Skeletal muscle satellite cell (primary cell): Measurements from ENCODE around the gene GGN.
A peak's percentile ranks its signal among the peaks of the same experiment; 100 is the strongest.
"Not testable (repeated sequence)": the region's sequence is repeated elsewhere in the genome, so short reads cannot be mapped to it uniquely, and the experiment has no call there.

Experiments
- H3K27me3 ChIP-seq: 2 replicates; pipeline ENCODE4 v1.7.0; 2013; ENCODE audit warnings: low read length; ENCODE audit not compliant: control insufficient read depth, insufficient read depth
- H3K36me3 ChIP-seq: 2 replicates; pipeline ENCODE4 v1.7.0; 2013; ENCODE audit warnings: mild to moderate bottlenecking, control low read depth, low read length; ENCODE audit not compliant: insufficient read depth
- H3K4me1 ChIP-seq: 2 replicates; pipeline ENCODE4 v1.7.0; 2013; ENCODE audit warnings: low read length; ENCODE audit not compliant: control insufficient read depth, insufficient read depth
- H3K4me2 ChIP-seq: 2 replicates; pipeline ENCODE4 v1.7.0; 2013; ENCODE audit warnings: mild to moderate bottlenecking, low read length
- H3K4me3 ChIP-seq: 2 replicates; pipeline ENCODE4 v1.7.0; 2013; ENCODE audit warnings: low read length
- H3K9ac ChIP-seq: 2 replicates; pipeline ENCODE4 v1.7.0; 2013; ENCODE audit warnings: mild to moderate bottlenecking, low read depth, low read length, moderate library complexity
- H3K9me3 ChIP-seq: replicated peaks from 2 replicates; pipeline ENCODE4 v1.7.0; 2013; ENCODE audit warnings: mild to moderate bottlenecking, control low read depth, low read length

The GGN gene

GRCh38 chr19:38358071-38358470 is 29.8 kb downstream of the GGN start:
- Histone ChIP-seq H3K9ac (no peak overlapping the region), H3K4me1 (peaks cover 4% of the 10 kb centered on the region), H3K27me3 (peaks cover 57% of the 10 kb centered on the region)

GRCh38 chr19:38355728-38356725 is 31.8 kb downstream of the GGN start:
- no peak overlapping the region for H3K4me3 ChIP-seq
- H3K4me2 ChIP-seq, result no peak overlapping the region

More at GRCh38 chr19:38358071-38358470, 29.8 kb downstream of the GGN start:
- no peak overlapping the region for H3K4me3 ChIP-seq
- H3K4me2 ChIP-seq, result no peak overlapping the region
- H3K9me3 ChIP-seq, result no peaks in the 10 kb centered on the region
- no peaks in the 10 kb centered on the region for H3K36me3 ChIP-seq

GRCh38 chr19:38352611-38353010 is 35.2 kb downstream of the GGN start:
- H3K4me1 ChIP-seq, result no peaks in the 10 kb centered on the region
- no peak overlapping the region for H3K4me3 ChIP-seq
- H3K36me3 ChIP-seq, result no peaks in the 10 kb centered on the region
- no peaks in the 10 kb centered on the region for H3K9me3 ChIP-seq
- H3K9ac ChIP-seq, result no peak overlapping the region
- H3K27me3 ChIP-seq, result peaks cover 43% of the 10 kb centered on the region
- no peak overlapping the region for H3K4me2 ChIP-seq

More at GRCh38 chr19:38355728-38356725, 31.8 kb downstream of the GGN start:
- Histone ChIP-seq H3K4me1 (no peaks in the 10 kb centered on the region), H3K9ac (no peak overlapping the region), H3K36me3 (no peaks in the 10 kb centered on the region), H3K9me3 (no peaks in the 10 kb centered on the region), H3K27me3 (peaks cover 64% of the 10 kb centered on the region)

- H3K4me2 ChIP-seq, result no peak overlapping the region
- H3K36me3 ChIP-seq, result no peaks in the 10 kb centered on the region
- H3K4me3 ChIP-seq, result no peak overlapping the region
- H3K27me3 ChIP-seq, result peaks cover 43% of the 10 kb centered on the region
- H3K9me3 ChIP-seq, result no peaks in the 10 kb centered on the region
- H3K9ac ChIP-seq, result no peak overlapping the region
- no peaks in the 10 kb centered on the region for H3K4me1 ChIP-seq
Observed at GRCh38 chr19:38351865-38352395, 35.9 kb downstream of the GGN start.

GRCh38 chr19:38350883-38351282 is 37.0 kb downstream of the GGN start:
- Histone ChIP-seq H3K4me2 (no peak overlapping the region), H3K27me3 (peaks cover 32% of the 10 kb centered on the region), H3K9ac (no peak overlapping the region), H3K4me3 (no peak overlapping the region), H3K9me3 (no peaks in the 10 kb centered on the region), H3K36me3 (no peaks in the 10 kb centered on the region), H3K4me1 (no peaks in the 10 kb centered on the region)

- H3K9ac ChIP-seq, result no peak overlapping the region
- H3K4me3 ChIP-seq, result no peak overlapping the region
- no peaks in the 10 kb centered on the region for H3K9me3 ChIP-seq
- H3K27me3 ChIP-seq, result peaks cover 15% of the 10 kb centered on the region
- no peaks in the 10 kb centered on the region for H3K36me3 ChIP-seq
- H3K4me1 ChIP-seq, result no peaks in the 10 kb centered on the region
- no peak overlapping the region for H3K4me2 ChIP-seq
Observed at GRCh38 chr19:38346837-38347236, 41.0 kb downstream of the GGN start.

GRCh38 chr19:38340927-38341326 is 46.9 kb downstream of the GGN start:
- Histone ChIP-seq H3K4me2 (no peak overlapping the region), H3K4me1 (peaks cover 5% of the 10 kb centered on the region), H3K9me3 (no peaks in the 10 kb centered on the region), H3K27me3 (no peaks in the 10 kb centered on the region), H3K4me3 (no peak overlapping the region), H3K9ac (no peak overlapping the region), H3K36me3 (no peaks in the 10 kb centered on the region)

GRCh38 chr19:38339011-38339410 is 48.8 kb downstream of the GGN start:
- H3K4me2 ChIP-seq, H3K9ac ChIP-seq, H3K4me1 ChIP-seq, H3K36me3 ChIP-seq, H3K4me3 ChIP-seq, H3K9me3 ChIP-seq, H3K27me3 ChIP-seq: not testable (repeated sequence)

- Histone ChIP-seq H3K9ac (no peak overlapping the region), H3K27me3 (no peaks in the 10 kb centered on the region), H3K4me1 (peaks cover 5% of the 10 kb centered on the region), H3K4me3 (peak overlapping the region; percentile 81), H3K36me3 (no peaks in the 10 kb centered on the region), H3K4me2 (peak overlapping the region; percentile 95), H3K9me3 (no peaks in the 10 kb centered on the region)
Observed at GRCh38 chr19:38337360-38337653, 50.5 kb downstream of the GGN start.

GRCh38 chr19:38336638-38337359 is 51.0 kb downstream of the GGN start:
- Histone ChIP-seq H3K27me3 (no peaks in the 10 kb centered on the region), H3K9me3 (no peaks in the 10 kb centered on the region), H3K4me2 (peak overlapping the region; percentile 95), H3K9ac (peak overlapping the region; percentile 32), H3K4me3 (peak overlapping the region; percentile 81), H3K4me1 (peaks cover 5% of the 10 kb centered on the region), H3K36me3 (no peaks in the 10 kb centered on the region)

GRCh38 chr19:38335949-38336637 is 51.7 kb downstream of the GGN start:
- Histone ChIP-seq H3K36me3 (no peaks in the 10 kb centered on the region), H3K4me2 (peak overlapping the region; percentile 95), H3K27me3 (no peaks in the 10 kb centered on the region), H3K9ac (peak overlapping the region; percentile 62), H3K4me3 (peak overlapping the region; percentile 81), H3K4me1 (peaks cover 5% of the 10 kb centered on the region), H3K9me3 (no peaks in the 10 kb centered on the region)
